ENCODE data around the gene BOD1L1.

The BOD1L1 gene

GRCh38 chr4:13627606-13628311 is at the start of gene BOD1L1:
BOD1L1 (minus strand) TSS chr4:13627725; CDS start chr4:13627587, 138 bp downstream.
- DNase-seq = peak; percentile 86

- no peak for DNase-seq
These were observed 47.4 kb upstream of the BOD1L1 start for GRCh38 chr4:13674971-13675370.

- DNase-seq = no peak
These were observed 45.6 kb upstream of the BOD1L1 start for GRCh38 chr4:13673167-13673566.

- no peak for DNase-seq
These were observed 43.1 kb upstream of the BOD1L1 start for GRCh38 chr4:13670456-13671160.

- no peak for DNase-seq
These were observed 38.5 kb upstream of the BOD1L1 start for GRCh38 chr4:13665701-13666660.

GRCh38 chr4:13659341-13660070 is 32.0 kb upstream of the BOD1L1 start:
- no peak for DNase-seq

- peak; percentile 41 for DNase-seq
These were observed 29.3 kb upstream of the BOD1L1 start for GRCh38 chr4:13656569-13657405.

- DNase-seq = peak; percentile 80
These were observed 26.8 kb upstream of the BOD1L1 start for GRCh38 chr4:13654162-13654797.

GRCh38 chr4:13653766-13654161 is 26.2 kb upstream of the BOD1L1 start:
- no peak for DNase-seq

GRCh38 chr4:13647031-13647430 is 19.5 kb upstream of the BOD1L1 start:
- DNase-seq = no peak

GRCh38 chr4:13645075-13645474 is 17.6 kb upstream of the BOD1L1 start:
- DNase-seq = no peak

GRCh38 chr4:13642170-13642950 is 14.8 kb upstream of the BOD1L1 start:
- DNase-seq = no peak

- DNase-seq = no peak
These were observed 13.6 kb upstream of the BOD1L1 start for GRCh38 chr4:13641084-13641483.

- DNase-seq = no peak
These were observed 12.8 kb upstream of the BOD1L1 start for GRCh38 chr4:13640149-13640940.

GRCh38 chr4:13635286-13635799 is 7.8 kb upstream of the BOD1L1 start:
- no peak for DNase-seq

- no peak for DNase-seq
These were observed 6.1 kb upstream of the BOD1L1 start for GRCh38 chr4:13633671-13634070.

GRCh38 chr4:13627178-13627605 is 333 bp downstream of the BOD1L1 start:
- DNase-seq = peak; percentile 41

GRCh38 chr4:13626492-13627177 is 890 bp downstream of the BOD1L1 start:
- DNase-seq = no peak
